ENCODE results near the gene FUT2.
"Not testable (repeated sequence)": the region's sequence is repeated elsewhere in the genome, so short reads cannot be mapped to it uniquely, and the experiment has no call there.

Gene FUT2

GRCh38 chr19:48716562-48717291 is 21.0 kb downstream of the FUT2 start:
- no peak for ATAC-seq (ENCODE audit: insufficient read depth, low read depth)
- TF ChIP-seq EZH2 (IDR thresholded peaks at IDR 0.05; ENCODE audit: borderline replicate concordance, low read depth, low read length, severe bottlenecking) (no peak), CTCF (IDR thresholded peaks at IDR 0.05; ENCODE audit: borderline replicate concordance, extremely low read depth, low read length, poor library complexity, severe bottlenecking) (no peak)
- DNase-seq, result no peak
- H3K4me1 ChIP-seq (ENCODE audit: insufficient read depth, low read length), result peaks cover 37% of the 10 kb centered on the region
- no peak overlapping the region for H3K4me3 ChIP-seq (ENCODE audit: low read depth in 1 of 2, low read length in 2 of 2)
- no peaks in the 10 kb centered on the region for H3K9me3 ChIP-seq (ENCODE audit: insufficient read depth, low read length, severe bottlenecking)
- H3K9ac ChIP-seq (ENCODE audit: low read depth, low read length), result no peak overlapping the region
- no peaks in the 10 kb centered on the region for H3K27me3 ChIP-seq (ENCODE audit: insufficient read depth, low read length, poor library complexity)
- H3K4me2 ChIP-seq (ENCODE audit: insufficient read depth, low read length), result no peak overlapping the region
- H3K79me2 ChIP-seq (ENCODE audit: insufficient read depth, low read length), result peaks cover 14% of the 10 kb centered on the region
- H3K36me3 ChIP-seq (ENCODE audit: insufficient read depth, low read length), result no peaks in the 10 kb centered on the region
- no peak overlapping the region for H3K27ac ChIP-seq (ENCODE audit: low read length)
- H4K20me1 ChIP-seq (ENCODE audit: insufficient read depth, low read length), result no peaks in the 10 kb centered on the region
- no peak overlapping the region for H2AFZ ChIP-seq (ENCODE audit: low read depth, low read length)

- H3K9ac ChIP-seq (ENCODE audit: low read depth, low read length); DNase-seq; H3K36me3 ChIP-seq (ENCODE audit: insufficient read depth, low read length); H3K27me3 ChIP-seq (ENCODE audit: insufficient read depth, low read length, poor library complexity); H2AFZ ChIP-seq (ENCODE audit: low read depth, low read length); ATAC-seq (ENCODE audit: insufficient read depth, low read depth); H3K9me3 ChIP-seq (ENCODE audit: insufficient read depth, low read length, severe bottlenecking); H4K20me1 ChIP-seq (ENCODE audit: insufficient read depth, low read length); H3K4me2 ChIP-seq (ENCODE audit: insufficient read depth, low read length); H3K4me3 ChIP-seq (ENCODE audit: low read depth in 1 of 2, low read length in 2 of 2); H3K27ac ChIP-seq (ENCODE audit: low read length): not testable (repeated sequence)
- Histone ChIP-seq H3K79me2 (ENCODE audit: insufficient read depth, low read length) (peaks cover 14% of the 10 kb centered on the region), H3K4me1 (ENCODE audit: insufficient read depth, low read length) (peaks cover 35% of the 10 kb centered on the region)
Observed at GRCh38 chr19:48718106-48718505, 22.3 kb downstream of the FUT2 start.

- no peaks in the 10 kb centered on the region for H4K20me1 ChIP-seq (ENCODE audit: insufficient read depth, low read length)
- ATAC-seq (ENCODE audit: insufficient read depth, low read depth) (no peak), DNase-seq (no peak)
- no peak overlapping the region for H2AFZ ChIP-seq (ENCODE audit: low read depth, low read length)
- no peaks in the 10 kb centered on the region for H3K9me3 ChIP-seq (ENCODE audit: insufficient read depth, low read length, severe bottlenecking)
- H3K9ac ChIP-seq (ENCODE audit: low read depth, low read length), result no peak overlapping the region
- H3K4me3 ChIP-seq (ENCODE audit: low read depth in 1 of 2, low read length in 2 of 2), result no peak overlapping the region
- no peaks in the 10 kb centered on the region for H3K36me3 ChIP-seq (ENCODE audit: insufficient read depth, low read length)
- peaks cover 30% of the 10 kb centered on the region for H3K4me1 ChIP-seq (ENCODE audit: insufficient read depth, low read length)
- peaks cover 10% of the 10 kb centered on the region for H3K79me2 ChIP-seq (ENCODE audit: insufficient read depth, low read length)
- no peak for TF ChIP-seq CTCF (IDR thresholded peaks at IDR 0.05; ENCODE audit: borderline replicate concordance, extremely low read depth, low read length, poor library complexity, severe bottlenecking)
- TF ChIP-seq EZH2 (IDR thresholded peaks at IDR 0.05; ENCODE audit: borderline replicate concordance, low read depth, low read length, severe bottlenecking), result no peak
- H3K27ac ChIP-seq (ENCODE audit: low read length), result no peak overlapping the region
- no peaks in the 10 kb centered on the region for H3K27me3 ChIP-seq (ENCODE audit: insufficient read depth, low read length, poor library complexity)
- no peak overlapping the region for H3K4me2 ChIP-seq (ENCODE audit: insufficient read depth, low read length)
Observed at GRCh38 chr19:48718711-48719231, 23.0 kb downstream of the FUT2 start.

- DNase-seq (no peak), ATAC-seq (ENCODE audit: insufficient read depth, low read depth) (no peak)
- peaks cover 9% of the 10 kb centered on the region for H3K79me2 ChIP-seq (ENCODE audit: insufficient read depth, low read length)
- H3K4me3 ChIP-seq (ENCODE audit: low read depth in 1 of 2, low read length in 2 of 2), result peak within 1 kb of the TSS; percentile 3 to 60; a peak in 3 of 4 replicates
- no peaks in the 10 kb centered on the region for H3K27me3 ChIP-seq (ENCODE audit: insufficient read depth, low read length, poor library complexity)
- TF ChIP-seq CTCF (IDR thresholded peaks at IDR 0.05; ENCODE audit: borderline replicate concordance, extremely low read depth, low read length, poor library complexity, severe bottlenecking), result no peak
- TF ChIP-seq EZH2 (IDR thresholded peaks at IDR 0.05; ENCODE audit: borderline replicate concordance, low read depth, low read length, severe bottlenecking), result no peak
- peak within 1 kb of the TSS; percentile 60 for H3K9ac ChIP-seq (ENCODE audit: low read depth, low read length)
- peaks cover 32% of the 10 kb centered on the region for H3K4me1 ChIP-seq (ENCODE audit: insufficient read depth, low read length)
- H3K36me3 ChIP-seq (ENCODE audit: insufficient read depth, low read length), result no peaks in the 10 kb centered on the region
- no peaks in the 10 kb centered on the region for H3K9me3 ChIP-seq (ENCODE audit: insufficient read depth, low read length, severe bottlenecking)
- peak within 1 kb of the TSS; percentile 72 for H2AFZ ChIP-seq (ENCODE audit: low read depth, low read length)
- peak within 1 kb of the TSS; percentile 77 for H3K4me2 ChIP-seq (ENCODE audit: insufficient read depth, low read length)
- H4K20me1 ChIP-seq (ENCODE audit: insufficient read depth, low read length), result no peaks in the 10 kb centered on the region
- peak within 1 kb of the TSS; percentile 83 for H3K27ac ChIP-seq (ENCODE audit: low read length)
Observed at GRCh38 chr19:48719263-48720171, 23.7 kb downstream of the FUT2 start, which contains the start of gene MAMSTR. Gene MAMSTR, minus strand, starts transcription at chr19:48719725. Its CDS starts 694 bp downstream, at chr19:48719031.
